ENCODE results near the gene FBXW7.

FBXW7 gene

DNA sequence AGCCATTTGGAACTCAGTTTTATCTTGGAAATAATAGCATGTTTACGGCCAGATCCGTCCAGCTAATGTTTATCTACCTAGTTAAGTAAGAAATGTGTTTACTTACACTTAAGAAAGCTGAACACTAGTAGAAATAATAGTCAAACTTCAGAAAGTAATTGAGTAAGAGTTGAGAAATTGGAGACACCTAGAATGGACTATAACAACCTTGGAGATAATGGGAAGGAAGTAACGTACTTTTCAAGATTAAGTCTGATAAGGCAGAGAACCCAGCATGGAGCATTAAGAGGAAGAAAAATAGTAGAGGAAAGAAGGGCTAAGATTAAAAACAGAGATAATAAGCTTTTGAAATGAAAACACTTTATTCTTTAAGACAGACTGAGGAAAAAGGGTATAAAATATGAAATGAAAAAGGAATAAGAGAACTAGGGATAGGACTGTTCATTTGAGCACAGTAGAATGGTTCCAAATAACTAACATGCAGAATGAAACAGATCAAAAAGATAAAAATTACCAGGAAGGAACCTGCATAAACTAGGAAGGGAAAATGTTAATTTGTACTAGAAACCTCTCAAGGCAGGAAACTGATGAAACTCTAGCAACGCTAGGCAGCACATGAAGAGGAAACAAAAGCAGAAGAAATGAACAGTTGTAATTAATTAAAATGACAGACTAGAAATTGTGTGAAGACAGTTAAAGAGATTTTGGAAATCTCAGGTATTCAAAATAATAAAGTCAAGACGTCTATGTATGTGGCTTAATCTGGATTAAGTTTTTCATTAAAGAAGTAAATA, 71.7 kb downstream of the FBXW7 start:
- DNase-seq = peak; percentile 25

DNA sequence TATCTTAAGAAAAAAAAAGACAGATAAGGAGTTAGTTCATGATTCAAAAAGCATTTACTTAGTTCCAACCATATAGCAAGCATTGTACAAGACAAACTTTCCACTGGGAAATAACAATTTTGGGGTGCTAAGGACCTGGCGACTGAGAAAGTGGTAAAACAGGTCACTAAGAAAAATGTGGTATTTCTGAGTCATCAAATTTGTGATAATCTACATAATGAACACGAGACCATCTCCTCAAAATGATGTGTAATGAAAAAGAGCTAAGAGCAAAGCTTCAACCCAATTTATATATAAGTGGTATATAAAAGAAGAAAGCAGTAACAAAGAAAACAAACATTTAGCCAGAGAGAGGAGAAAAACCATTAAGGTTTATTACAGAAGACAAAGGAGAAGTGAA, 72.3 kb downstream of the FBXW7 start:
- DNase-seq = no peak

DNA sequence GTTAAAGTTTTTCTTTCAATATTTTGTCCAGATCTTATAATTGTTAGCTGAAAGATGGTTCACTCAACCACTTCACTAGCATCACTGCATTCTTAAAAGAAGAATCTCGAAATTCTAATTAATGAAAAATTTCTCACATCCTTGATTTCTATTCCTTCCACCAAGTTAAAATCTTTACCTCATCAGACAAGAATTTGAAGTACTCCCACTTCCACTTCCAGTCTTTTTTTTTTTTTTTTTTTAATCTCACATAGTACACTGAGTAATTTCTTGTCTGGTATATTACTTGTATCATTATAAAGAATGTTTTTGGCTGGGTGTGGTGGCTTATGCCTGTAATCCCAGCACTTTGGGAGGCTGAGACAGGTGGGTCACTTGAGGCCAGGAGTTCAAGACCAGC, 73.2 kb downstream of the FBXW7 start:
- DNase-seq = no peak

DNA sequence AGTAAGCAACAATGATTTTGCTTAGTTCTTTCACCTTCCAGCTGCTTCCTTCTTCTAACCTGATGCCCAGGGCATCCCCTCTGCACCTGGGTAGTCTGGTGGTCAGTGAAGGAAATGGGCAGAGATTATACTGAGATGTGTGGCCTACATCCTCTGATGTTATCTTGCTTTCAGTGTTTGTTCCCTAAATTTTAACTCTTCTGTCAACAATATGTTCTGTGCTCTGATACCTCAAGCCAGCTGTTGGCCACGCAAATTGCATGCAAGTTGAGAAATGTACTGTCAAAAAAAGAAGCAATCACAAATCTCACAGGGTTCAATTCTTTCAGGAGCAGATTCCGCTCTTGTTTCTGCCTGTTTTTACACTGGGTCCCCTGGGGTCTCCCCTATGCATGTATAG, 73.8 kb downstream of the FBXW7 start:
- no peak for DNase-seq

DNA sequence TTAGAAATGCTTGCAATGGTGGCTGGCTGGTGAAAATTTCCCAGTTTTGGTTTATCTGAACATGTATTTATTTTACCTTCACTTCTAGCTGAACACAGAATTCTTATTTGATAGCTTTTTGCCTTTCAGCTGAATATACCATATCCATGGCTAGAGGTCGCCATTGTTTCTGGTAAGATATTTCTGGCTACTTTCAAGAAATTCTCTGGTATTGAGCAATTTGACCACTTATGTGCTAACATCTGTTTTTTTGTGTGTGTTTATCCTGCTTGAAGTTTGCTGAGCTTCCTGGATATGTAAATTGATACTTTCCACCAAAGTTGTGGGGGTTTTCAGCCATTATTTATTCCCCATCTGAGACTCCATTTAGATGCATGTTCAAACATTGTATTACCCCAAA, 75.4 kb downstream of the FBXW7 start:
- peak; percentile 45 for DNase-seq

DNA sequence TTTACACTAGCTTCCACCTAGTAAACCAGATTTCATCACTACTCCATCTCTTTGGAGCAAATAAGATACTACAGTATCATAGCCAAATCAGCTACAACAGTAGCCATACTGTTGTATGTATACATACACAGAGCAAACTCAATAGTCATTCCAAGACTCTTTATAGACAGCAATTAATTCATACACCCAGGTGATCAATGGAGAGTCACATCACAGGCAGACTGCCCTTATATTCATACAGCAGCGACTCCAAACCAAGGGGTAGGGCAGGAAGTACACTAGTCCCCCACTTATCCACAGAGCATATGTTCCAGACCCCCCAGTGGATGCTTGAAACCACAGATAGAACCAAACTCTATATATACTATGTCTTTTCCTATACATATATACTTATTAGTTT, 76.6 kb downstream of the FBXW7 start:
- peak; percentile 27 for DNase-seq

DNA sequence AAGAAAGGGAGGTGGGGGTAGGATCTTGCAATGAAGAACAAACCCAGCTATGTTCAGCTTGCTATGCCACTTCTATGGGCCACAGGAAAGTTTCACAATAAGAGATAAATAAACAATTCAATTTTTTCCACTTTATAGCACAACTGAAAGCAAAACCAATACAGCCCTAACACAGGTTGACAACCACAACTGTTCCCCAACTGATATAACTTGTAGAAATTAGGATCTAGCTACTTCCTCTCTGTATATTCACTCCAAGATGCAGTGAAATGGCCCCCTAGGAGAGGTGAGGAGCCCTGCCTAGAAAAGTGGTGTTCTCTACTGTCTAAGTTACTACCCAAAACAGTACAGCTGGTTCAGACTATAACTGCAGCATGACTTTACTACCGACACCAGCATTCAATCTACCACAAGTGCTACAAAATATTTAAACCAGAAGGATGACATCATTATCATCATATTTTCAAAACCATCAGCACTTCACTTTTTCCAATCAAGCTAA, 77.0 kb downstream of the FBXW7 start:
- peak; percentile 24 for DNase-seq

DNA sequence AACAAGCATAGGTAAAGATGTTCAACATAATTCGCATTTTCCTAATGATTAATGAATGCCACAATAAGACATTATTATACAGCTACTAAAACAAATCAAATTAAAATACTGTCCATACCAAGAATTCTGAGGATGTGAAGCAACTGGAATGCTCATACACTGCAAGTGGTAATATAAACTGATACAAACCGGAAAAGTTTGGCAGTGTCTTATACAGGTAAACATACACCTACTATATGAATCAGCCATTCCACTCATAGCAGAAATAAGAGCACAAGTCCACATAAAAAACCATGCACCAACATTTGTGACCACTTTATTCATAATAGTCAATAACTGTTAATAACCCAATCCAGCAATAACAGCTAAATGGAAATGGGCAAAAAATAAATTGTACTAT, 79.3 kb downstream of the FBXW7 start:
- DNase-seq = no peak

DNA sequence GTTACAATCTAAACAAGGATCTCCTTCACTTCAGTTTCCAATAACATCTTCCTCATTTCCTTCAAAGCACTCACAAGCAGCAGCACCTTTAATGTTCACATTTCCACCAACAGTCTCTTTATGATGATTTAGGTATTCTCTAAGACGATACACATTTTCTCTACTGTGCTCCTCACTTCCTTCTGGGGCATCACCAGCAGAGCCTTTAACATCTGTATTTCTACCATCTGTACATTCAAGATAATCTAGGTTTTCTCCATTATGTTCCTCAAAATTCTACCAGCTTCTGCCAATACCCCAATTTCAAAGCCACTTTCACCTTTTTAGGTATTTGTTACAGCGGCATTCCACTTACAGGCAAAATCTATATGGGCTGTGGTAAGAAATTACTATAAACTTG, 80.6 kb downstream of the FBXW7 start:
- DNase-seq = no peak

DNA sequence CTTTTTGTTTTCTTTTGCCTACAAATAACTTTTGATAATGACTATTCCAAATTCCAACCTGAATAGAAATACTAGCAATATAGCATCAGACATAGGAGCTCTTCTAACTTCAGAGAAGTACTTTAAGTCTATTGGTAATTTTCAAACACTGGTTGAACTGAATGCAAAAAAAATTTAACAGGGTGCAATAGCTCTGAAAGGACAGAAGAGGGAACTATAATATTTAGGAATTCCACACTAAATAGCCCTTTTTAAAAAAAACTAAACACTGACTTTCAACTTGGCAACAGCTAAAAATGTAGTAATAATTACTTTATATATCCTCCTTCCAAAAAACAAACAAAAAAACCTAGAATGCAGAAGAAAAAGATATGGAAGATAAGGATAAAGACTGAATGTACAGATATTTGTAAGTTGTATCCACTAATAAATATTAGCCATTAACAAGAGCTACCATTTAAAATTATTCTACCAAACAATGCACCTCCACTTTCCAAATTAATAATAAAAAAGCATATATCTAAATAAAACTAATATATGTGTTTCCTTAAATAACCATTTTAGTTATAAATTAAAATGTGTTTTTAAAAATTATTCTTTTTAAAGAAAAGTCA, 81.4 kb downstream of the FBXW7 start:
- DNase-seq = no peak

DNA sequence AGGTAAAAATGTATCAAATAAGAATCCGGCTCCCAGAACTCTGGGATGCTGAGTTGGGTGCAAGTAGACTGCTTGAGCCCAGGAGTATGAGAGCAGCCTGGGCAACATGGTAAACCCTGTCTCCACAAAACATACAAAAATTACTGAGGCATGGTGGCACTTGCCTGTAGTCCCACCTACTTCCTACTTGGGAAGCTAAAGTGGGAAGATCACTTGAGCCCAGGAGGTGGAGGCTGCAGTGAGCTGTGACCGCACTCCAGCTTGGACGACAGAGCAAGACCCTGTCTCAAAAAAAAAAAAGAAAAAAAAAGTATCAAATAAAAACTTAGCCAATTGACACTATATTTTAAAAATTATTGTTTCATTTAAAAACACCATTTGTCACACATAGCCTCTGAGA, 84.4 kb downstream of the FBXW7 start:
- DNase-seq = no peak

DNA sequence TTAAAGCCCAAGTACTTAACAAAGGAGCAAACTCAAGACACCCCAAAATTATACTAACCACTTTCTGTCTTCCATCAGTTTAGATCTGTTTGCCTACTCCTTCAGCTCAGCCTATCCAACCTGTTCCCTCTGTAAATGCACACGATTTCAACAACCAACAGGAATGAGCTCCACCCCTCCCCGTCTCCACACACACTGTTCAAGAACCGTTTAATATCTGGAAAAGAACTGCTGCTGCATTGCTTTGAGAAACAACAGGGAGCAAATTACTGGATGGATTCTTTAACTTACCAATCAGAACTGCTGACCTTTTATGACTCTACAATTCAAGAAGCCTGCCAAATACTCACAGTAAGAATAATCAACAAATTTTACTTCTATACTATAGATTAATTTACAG, 87.0 kb downstream of the FBXW7 start:
- no peak for DNase-seq

DNA sequence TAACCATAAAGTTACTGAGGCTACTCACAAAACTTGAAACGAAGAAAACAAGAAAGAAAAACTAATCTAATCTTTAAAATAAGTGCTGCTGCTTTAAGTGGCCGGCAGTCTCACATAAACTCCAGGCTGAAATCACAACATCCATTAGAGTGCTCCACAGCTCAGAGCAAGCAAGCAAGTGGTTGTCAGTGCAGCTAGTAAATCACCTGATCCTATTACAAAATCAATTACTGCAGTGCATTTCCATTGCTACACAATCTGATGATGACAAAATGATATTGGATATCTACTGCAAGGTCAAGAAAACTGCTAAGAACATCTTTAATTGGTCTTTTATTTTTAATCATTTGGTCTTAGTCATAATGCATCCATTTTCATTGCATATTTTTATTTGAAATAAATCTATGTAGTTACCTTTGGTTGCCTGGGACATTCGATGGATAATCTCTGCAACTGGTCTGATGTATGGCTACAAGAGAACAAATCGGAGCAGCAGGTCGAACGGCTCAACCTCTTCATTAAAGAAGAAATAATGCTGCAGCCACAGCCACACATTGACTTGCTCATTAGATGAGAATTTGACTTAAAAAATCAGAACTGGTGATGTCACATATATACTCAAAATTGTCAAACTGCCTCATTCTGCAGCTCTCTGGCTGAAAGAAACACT, 87.7 kb downstream of the FBXW7 start:
- DNase-seq = no peak

DNA sequence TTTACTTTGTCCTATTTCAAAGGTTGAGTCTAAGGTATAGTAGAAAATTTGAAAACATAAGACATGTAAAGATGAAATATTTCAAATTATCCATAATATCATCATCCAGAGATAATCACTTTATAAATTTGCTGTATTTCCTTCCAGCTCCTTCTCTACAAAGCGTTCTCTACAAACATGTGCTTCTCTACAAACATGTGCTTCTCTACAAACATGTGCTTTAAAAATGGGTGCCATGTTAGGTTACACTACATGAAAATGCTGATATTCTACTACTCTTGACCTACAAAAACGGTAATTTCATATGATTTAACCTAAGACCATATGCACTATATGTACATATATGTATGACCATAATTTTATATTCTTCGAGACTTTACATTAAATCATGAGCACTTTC, 92.0 kb downstream of the FBXW7 start:
- DNase-seq = no peak

DNA sequence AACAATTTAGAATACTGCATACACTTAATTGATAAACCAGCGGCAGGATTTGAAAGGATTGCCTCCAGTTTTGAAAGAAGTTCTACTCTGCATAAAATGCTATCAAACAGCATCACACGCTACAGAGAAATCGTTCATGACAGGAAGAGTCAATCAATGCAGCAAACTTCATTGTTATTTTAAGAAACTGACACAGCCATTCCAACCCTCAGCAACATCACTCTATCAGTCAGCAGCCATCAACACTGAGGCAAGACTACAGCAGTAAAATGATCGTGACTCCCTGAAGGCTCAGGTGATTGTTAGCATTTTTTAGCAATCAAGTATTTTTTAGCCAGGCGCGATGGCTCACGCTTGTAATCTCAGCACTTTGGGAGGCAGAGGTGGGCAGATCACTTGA, 98.3 kb downstream of the FBXW7 start:
- DNase-seq = no peak

DNA sequence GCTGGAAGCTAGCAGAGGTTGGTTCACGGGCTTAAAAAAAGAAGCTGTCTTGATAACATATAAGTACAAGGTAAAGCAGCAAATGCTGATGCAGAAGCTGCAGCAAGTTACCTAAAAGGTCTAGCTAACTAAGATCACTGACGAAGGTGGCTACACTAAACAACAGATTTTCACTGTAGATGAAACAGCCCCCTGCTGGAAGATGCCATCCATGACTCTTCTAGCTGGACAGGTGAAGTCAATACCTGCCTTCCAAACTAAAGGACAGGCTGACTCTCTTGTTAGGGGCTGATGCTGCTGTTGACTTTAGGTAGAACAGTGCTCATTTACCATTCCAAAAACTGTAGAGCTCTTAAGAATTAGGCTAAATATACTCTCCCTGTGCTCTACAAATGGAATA, 99.5 kb downstream of the FBXW7 start:
- DNase-seq = no peak

DNA sequence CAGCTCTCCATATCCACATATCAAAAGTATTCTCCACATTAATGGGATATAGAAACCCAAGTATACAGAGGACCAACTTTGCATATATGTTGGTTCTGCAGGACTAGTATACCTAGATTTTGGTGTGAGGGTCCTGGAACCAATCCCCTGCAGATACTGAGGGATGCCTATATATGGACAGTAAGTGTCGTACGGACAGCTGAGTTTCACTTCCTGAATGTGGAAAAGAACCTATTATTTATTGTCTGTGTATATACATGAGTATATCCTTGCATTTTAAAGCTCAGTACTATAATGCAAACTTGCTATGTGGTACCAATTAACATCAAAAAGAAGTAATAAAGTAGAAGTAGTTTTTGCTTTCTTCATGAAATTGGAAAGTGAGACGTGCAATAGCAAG, 101.9 kb downstream of the FBXW7 start:
- no peak for DNase-seq

DNA sequence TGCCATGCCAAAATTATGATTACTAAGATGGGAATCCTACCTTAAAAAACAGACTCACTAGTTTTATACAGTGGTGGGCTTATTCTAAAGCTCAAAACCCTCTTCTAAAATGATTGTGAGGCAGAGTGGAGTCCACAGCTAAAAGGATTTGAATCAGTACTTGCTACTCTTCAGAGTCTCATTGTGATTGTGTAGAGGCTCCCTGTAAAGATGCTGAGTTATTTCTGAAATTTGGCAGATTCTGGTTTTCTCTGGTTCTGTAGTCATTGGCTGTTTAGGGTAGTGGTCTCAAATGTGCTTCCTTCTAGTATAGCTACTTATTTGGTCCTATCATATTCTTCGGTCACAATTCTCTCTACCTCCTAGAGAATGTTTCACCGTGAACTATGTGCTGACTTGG, 104.1 kb downstream of the FBXW7 start:
- DNase-seq = peak; percentile 21

DNA sequence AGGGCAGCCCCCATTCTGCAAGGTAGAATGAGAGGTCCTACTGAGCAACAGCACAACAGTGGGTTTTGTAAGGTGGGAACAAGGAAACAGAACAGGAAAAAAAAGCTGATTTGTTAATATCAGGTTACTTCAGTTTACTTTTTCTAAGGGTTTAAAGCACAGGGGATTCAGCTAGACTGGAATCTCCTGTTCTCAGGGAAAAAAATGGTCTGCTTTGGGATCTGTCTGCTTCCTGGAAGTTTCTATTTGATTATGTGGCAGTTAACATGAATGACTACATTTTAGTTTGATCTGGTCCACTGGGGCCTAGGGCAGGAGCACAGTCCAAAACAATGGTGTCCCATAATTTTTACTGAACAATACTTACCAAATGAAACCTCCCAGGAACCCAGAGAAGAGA, 104.6 kb downstream of the FBXW7 start:
- DNase-seq = no peak

DNA sequence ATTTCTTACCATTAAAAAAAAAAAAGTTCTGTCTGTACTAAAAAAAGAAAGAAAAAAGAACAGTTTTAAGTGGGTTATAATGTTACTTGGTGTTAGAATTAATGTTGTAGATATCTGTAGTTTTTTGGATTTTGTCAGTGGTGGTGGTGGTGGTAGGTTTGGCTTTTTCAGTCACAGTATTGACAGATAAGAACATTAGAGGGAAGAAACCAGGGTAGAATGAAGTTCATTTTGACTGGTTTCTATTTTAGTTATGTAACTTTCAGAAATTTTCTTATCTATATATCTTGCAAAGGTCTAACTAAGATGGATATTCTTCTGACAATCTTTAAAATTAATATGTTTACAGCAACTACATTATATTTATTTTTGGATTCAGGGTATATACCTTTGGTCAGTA, 105.4 kb downstream of the FBXW7 start:
- DNase-seq = no peak

DNA sequence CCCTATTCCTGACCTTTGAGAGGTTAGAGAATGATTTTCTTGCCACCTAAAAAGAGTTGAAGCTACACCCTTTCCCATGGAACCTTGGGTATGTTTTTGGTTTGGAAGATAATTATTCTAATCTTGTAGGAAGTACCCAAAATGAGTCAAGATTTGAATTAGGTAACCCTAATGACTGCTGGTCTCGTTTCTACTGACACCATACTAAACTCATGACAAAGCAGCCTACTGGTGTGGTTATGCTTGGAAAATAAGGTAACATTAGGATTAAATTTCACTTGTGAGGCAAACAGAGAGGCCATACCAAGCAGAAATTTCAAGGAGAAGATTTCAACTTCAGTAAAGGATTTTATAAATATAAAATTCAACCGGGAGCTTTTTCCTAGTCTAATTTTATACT, 107.9 kb downstream of the FBXW7 start:
- no peak for DNase-seq

DNA sequence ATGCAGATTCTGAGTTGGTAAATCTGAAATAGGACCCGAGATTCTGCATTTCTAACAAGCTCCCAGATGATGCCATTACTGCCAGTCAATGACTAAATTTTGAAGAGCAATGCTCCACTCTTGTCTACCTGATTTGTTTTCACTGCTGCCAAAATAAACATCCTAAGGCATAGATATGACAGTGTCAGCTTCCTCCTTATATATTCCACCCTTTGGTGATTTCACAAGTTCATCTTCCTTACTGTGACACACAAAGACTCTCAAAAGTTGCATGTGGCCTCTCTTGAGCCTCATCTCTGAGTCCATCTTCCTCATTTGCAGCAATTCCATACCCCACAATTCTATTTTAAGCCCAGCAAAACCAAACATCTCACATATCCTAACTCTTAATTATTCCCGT, 110.9 kb downstream of the FBXW7 start:
- no peak for DNase-seq

DNA sequence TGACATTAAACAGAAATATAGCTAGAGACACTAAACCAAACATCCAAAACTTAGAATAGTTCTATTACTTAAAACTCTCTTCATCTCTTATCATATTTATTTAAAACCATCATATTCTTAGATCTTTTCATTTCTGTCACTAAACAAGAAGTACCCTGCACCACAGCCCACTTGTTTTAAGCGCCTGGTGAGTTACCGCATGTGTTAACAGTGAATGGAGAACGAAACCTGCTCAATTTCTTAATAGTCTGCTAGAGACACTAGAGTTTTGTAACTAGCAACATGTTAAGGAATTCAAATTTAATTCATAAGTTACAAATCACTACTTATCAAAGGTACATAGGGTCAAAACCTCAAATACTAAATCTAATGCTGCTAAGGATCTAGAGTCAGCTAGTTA, 111.5 kb downstream of the FBXW7 start:
- no peak for DNase-seq

DNA sequence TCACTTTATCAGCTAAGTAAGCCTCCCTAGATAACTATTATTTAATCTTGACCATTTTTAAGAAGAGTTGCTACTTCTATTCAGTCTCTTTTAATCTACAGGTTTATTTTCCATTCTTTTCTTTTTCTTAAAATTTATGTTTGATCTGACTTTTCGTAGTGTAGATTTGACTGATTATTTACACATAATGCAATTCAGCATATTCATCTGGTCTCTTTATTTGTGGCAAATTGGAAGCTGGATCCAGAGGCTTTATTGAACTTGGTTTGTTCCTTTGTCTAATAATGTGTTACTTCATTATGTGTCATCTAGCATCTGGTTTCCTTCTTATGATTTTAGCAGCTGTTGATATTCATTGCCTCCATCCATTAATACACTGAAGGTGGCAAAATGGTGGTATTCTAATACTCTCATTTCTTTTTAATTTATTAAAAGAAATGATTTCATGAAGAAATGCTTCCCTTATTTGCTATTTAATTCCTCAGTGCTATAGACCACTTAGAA, 113.0 kb downstream of the FBXW7 start:
- DNase-seq = no peak
